HG02678 (cell line): ENCODE data around the gene LRRC8D.

Experiments used
- ATAC-seq: cut with Tn5 transposase; IDR thresholded peaks from one replicate; pipeline ENCODE4 v1.9.1; 2021; ENCODE audit warnings: mild to moderate bottlenecking, moderate library complexity; ENCODE audit not compliant: unreplicated experiment

Gene LRRC8D

GRCh38 chr1:89953131-89953626, 132.3 kb downstream of the LRRC8D start:
- ATAC-seq: peak; percentile 58

GRCh38 chr1:89953929-89954328, 133.1 kb downstream of the LRRC8D start:
- ATAC-seq: no peak

DNA sequence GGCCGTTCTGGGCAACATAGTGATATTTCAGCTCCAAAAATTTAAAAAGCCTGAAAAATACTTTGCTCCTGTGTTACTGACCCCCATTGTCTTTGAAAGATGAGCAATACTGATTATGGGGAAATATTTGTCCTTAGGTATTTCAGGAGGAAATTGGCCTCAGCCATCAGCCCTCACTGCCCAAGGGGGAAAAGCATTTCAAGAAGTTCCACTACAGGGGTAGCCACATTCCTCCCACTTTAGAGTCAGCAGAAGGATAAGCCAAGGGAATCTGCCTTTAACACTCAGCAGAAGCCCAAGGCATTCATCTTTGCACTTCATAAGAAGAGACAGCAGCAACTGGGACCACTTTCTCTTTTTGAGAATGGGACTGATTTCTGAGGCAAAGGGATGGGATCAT, 133.6 kb downstream of the LRRC8D start:
- no peak for ATAC-seq

DNA sequence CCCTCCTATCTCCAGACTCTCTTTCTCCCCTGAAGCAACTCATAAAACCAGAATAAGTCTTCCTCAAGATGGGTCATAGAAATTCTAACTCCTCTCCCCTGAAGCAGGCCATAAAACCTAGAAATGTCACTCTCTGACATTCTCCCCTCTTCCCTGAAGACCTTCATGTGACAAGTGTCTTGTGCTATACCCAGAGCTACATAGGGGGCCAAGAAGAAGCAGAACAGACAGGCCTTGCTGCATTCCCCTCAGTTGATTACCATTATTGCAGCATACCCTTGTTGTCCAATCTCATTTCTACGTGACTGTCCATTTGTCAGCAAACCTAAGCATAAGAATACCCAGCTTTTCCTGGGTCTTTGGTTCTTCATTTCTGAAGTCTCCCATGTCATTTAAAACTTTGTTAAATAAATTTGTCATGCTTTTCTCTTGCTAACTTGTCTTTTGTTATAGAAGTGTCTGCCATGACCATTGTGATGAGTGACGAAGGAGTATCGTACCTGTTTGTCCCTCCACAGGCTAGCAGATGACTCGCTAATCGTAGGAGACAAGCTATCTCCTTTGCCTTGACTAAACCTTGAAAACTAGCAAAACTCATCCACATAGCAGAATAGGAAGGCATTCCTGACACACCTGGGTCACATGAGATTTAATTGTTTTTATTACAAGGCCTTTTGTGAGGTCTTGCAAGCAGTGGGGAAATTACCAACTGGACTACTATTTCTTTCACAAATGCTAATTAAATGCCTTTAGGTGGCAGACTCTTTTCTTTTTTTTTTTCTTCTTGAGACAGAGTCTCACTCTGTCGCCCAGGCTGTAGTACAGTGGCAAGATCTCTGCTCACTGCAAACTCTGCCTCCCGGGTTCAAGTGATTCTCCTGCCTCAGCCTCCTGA, 134.7 kb downstream of the LRRC8D start:
- ATAC-seq: no peak

DNA sequence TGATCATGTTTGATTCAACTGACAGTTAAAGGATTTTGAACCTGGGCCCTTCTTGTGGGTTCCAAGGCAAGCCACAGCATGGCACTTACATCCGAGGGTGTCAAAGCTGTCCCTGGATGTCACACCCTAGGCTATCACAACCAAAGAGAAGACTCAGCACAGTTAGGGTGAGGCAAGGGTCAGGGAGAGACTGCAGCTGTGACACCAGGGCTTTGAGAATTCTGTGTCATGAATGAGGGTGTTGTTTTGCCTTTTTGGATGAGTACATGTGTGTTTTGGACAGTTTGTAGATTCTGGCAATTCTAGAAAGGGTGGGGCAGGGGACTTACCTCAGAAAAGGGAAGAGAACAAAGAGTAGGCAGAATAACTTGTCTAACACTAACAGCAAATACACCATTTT, 136.3 kb downstream of the LRRC8D start:
- no peak for ATAC-seq

DNA sequence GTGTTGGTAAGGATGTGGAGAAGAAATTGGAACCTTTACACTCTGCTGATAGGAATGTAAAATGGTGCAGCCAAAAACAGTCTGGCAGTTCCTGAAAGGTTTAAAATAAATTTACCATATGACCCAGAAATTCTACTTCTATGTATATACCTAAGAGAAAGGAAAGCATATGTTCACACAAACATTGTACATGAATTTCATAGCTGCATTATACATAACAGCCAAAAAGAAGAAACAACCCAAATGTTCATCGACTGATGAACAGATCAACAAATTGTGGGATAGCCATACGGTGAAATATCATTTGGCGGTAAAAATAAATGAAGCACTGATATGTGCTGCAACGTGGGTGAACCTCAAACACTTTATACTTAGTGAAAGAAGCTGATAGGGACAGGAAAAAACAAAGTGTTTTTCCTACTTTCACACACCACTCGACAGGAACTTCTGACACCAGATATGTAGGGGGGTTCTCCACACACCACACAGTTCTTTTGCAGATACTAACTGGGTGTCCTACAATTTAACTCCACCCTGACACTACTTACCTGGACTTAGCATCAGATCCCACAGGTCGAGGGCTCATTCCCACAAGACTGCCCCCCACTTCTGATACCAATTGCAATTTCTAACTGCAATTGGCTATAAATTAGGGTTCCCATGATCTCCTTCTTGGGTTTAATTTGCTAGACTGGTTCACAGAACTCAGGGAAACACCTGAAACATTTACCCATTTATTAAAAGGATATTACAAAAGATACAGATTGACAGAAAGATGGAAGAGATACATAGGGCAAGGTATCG, 138.2 kb downstream of the LRRC8D start:
- ATAC-seq: no peak

DNA sequence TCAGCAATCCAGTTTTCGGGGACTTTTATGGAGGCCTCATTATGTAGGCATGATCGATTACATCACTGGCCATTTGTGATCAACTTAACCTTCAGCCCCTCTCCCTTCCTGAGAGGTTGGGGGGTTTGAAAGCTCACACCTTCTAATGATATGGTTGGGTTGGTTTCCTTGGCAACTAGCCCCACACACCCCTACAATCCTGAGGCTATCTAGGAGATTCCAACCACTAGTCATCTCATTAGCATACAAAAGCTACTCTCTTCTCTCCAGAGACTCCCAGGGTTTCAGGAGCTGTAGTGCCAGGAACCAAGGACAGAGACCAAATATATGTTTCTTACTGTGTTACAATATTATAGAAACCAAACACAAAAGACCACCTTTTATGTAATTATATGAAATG, 138.9 kb downstream of the LRRC8D start:
- ATAC-seq: no peak

- no peak for ATAC-seq
Observed at GRCh38 chr1:89962024-89962741, 141.4 kb downstream of the LRRC8D start.

- no peak for ATAC-seq
Observed at GRCh38 chr1:89962742-89963075, 141.9 kb downstream of the LRRC8D start.

DNA sequence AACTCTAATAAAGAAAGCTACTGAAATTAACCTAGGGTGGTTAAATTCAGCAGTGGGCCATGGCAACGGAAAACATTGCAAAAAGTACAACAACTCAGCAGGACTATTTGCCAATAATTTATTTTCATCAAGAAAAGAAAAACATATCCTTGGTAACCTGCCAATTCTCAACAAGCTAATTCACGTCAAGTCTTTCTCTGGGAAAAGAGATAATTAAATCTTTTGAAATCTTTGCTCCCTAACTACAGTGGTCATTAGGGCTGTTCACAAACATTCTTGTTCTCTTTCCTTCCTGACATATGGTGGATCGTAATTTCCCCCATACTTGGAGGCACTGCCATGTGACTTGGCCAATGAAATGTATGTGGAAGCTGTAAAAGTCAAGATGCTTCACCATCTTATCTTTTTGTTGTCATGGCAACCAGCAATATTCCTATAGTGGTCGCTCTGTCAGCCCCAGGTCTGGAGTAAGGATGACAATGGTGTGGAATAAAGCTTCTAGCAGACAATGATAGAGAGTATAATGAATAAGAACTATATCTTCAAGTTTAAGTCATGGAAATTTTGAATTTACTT, 144.4 kb downstream of the LRRC8D start:
- ATAC-seq: no peak

GRCh38 chr1:89966656-89967055, 145.8 kb downstream of the LRRC8D start:
- ATAC-seq: peak; percentile 39

DNA sequence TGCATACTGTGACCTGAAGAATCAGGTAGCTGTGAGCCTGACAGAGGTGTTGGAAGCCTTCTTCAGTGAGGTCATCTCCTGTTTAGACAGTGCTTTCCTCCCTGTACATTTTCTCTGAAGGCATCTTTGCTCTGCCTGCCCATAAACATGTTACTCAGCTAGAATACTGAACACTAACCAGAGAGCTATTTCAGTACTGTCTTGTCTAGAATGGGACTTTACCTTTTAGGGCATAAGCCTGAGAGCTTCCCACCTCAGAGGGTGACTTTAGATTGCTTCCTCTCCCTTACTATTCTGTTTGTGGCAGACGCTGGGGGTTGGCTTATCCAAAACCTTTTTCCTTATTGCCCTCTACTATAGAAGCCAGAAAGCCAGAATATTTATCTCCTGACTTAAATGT, 150.8 kb downstream of the LRRC8D start:
- peak; percentile 60 for ATAC-seq

DNA sequence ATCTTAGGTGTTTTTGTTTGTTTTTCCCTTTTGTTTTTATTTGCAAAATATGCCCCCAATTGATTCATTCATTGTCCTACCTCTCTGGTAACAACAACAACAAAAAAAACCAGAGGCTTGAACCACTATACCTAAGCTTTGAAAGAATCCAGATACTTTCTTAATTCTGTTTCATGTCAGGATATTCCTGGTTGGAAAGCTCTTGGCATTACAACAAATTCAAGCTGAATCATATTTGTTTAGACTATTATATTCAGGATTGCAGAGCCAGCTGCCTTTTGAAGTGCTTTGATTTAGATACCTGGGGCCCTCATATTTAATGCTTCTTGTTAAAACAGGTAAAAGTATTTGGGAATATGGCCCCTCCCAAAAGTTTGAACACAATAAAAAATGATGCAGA, 151.2 kb downstream of the LRRC8D start:
- no peak for ATAC-seq

- ATAC-seq: no peak
Observed at GRCh38 chr1:89973471-89974127, 152.8 kb downstream of the LRRC8D start.

GRCh38 chr1:89974256-89974655, 153.4 kb downstream of the LRRC8D start:
- ATAC-seq: no peak

- ATAC-seq: no peak
Observed at GRCh38 chr1:89974696-89975470, 154.1 kb downstream of the LRRC8D start.

- ATAC-seq: no peak
Observed at GRCh38 chr1:89975540-89976125, 154.8 kb downstream of the LRRC8D start.

DNA sequence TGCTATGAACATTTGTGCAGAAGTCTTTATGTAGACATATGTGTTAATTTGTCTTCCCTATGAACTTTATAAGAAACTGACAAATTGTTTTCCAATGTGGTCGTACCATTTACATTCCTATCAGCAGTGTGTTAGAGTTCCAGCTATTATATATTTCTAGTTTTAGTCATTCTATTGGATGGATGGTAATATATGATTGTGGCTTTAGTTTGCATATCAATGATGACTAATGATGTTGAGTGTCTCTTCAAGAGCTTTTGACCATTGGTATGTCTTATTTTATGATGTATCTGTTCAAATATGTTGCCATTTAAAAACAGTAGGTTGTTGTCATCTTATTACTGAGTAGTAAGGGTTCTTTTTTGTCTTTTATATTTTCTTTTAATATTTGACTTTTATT, 157.9 kb downstream of the LRRC8D start:
- ATAC-seq: no peak

DNA sequence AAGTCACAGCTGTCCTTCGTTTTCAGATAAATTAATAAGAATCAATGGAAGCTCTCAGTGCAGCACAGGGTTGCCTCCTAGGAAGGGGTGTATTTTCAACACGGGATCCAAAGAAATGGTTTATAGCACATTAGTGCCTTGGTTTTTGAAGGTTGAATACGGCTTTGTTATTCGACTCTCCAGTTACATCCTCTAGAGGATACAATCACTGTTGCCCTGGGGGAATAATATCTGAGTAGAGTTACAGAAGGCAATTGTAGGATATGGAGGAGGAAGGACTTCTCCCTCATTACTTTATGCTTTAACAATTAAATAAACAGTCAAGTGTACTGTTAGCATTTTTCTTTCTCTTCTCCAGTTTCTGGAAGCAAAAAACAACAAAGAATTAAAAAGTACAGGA, 159.8 kb downstream of the LRRC8D start:
- no peak for ATAC-seq
